H1 (cell line): ENCODE results near the gene DIP2B. TPM values are rescaled to one million over a fixed set of nuclear protein-coding genes. Genes with fewer than 3 reads are reported as not detected.

Experiments
- CTCF ChIA-PET: fragments of 300-600 bp; sonication (Branson Sonifier 250); formaldehyde crosslinking; loops from one replicate; lab custom pipeline; 2021; ENCODE audit not compliant: partially characterized antibody; lab: Charles Lee
- POLR2A ChIA-PET: fragments of 300-600 bp; sonication (Branson Sonifier 250); formaldehyde crosslinking; loops from one replicate; lab custom pipeline; 2021; ENCODE audit warnings: inconsistent platforms; ENCODE audit not compliant: partially characterized antibody; lab: Charles Lee
- DNase-seq, 2 experiments: peaks; one replicate each; pipeline versions ENCODE4 v3.0.0 to v3.0.0-alpha.2; 2010 to 2022; ENCODE audit warnings: low spot score in 2 of 2, low read depth in 1 of 2, mixed read lengths in 1 of 2
- FAIRE-seq: peaks from 2 replicates; lab custom pipeline; 2011; peaks lifted over from hg19 to GRCh38; lab: Jason Lieb, UNC
- H2AFZ ChIP-seq: 2 replicates; pipeline ENCODE4 v1.8.1; 2012; ENCODE audit warnings: low read length, inconsistent platforms
- H2AK5ac ChIP-seq: 2 replicates; pipeline ENCODE4 v1.6.1; 2013; ENCODE audit warnings: low read depth, low read length
- H2BK120ac ChIP-seq: replicated peaks from 2 replicates; pipeline ENCODE3; 2013; ENCODE audit warnings: low read depth, low read length, inconsistent platforms
- H2BK12ac ChIP-seq: 2 replicates; pipeline ENCODE4 v1.6.1; 2013; ENCODE audit warnings: low read depth, low read length
- H2BK15ac ChIP-seq: 2 replicates; pipeline ENCODE4 v1.6.1; 2013; ENCODE audit warnings: low read length
- H2BK20ac ChIP-seq: 2 replicates; pipeline ENCODE4 v1.6.1; 2013; ENCODE audit warnings: low read length
- H2BK5ac ChIP-seq: 2 replicates; pipeline ENCODE4 v1.6.1; 2013; ENCODE audit warnings: low read depth, low read length
- H3K14ac ChIP-seq: 2 replicates; pipeline ENCODE4 v1.6.1; 2013; ENCODE audit warnings: inconsistent platforms; ENCODE audit not compliant: insufficient read length
- H3K18ac ChIP-seq: 2 replicates; pipeline ENCODE4 v1.6.1; 2013; ENCODE audit warnings: low read length; ENCODE audit errors: extremely low read depth
- H3K23ac ChIP-seq: 2 replicates; pipeline ENCODE4 v1.6.1; 2013; ENCODE audit warnings: inconsistent platforms; ENCODE audit not compliant: insufficient read length
- H3K23me2 ChIP-seq: 2 replicates; pipeline ENCODE4 v1.6.1; 2013; ENCODE audit warnings: low read depth, low read length
- H3K27ac ChIP-seq: 2 replicates; pipeline ENCODE4 v1.6.1; 2011; ENCODE audit warnings: low read depth, low read length, inconsistent platforms
- H3K27me3 ChIP-seq, 4 experiments: replicated peaks in 1 of 4; 1 replicate in 1 of 4; 2 replicates in 3 of 4; pipeline versions ENCODE4 v1.6.1 to v1.8.1; 2011 to 2013; ENCODE audit warnings: low read length in 3 of 4, mild to moderate bottlenecking in 3 of 4, inconsistent platforms in 2 of 4, mixed read lengths in 2 of 4, moderate library complexity in 1 of 4; ENCODE audit not compliant: control insufficient read depth in 3 of 4, insufficient read depth in 3 of 4; ENCODE audit errors: extremely low read depth in 1 of 4
- H3K36me3 ChIP-seq, 4 experiments: 2 replicates each; pipeline versions ENCODE4 v1.6.1 to v1.8.1; 2011 to 2013; ENCODE audit warnings: mild to moderate bottlenecking in 4 of 4, low read length in 3 of 4, moderate library complexity in 2 of 4, control low read depth in 1 of 4, inconsistent platforms in 1 of 4; ENCODE audit not compliant: insufficient read depth in 4 of 4, control insufficient read depth in 2 of 4
- H3K4ac ChIP-seq: replicated peaks from 2 replicates; pipeline ENCODE3; 2013; ENCODE audit warnings: low read length, low read depth, mixed read lengths, inconsistent platforms; ENCODE audit not compliant: insufficient read length
- H3K4me1 ChIP-seq, 4 experiments: replicated peaks in 1 of 4; 1 replicate in 1 of 4; 2 replicates in 3 of 4; pipeline versions ENCODE4 v1.6.1 to v1.8.1; 2011 to 2013; ENCODE audit warnings: low read length in 3 of 4, inconsistent platforms in 2 of 4, mixed read lengths in 1 of 4; ENCODE audit not compliant: insufficient read depth in 4 of 4, control insufficient read depth in 3 of 4
- H3K4me2 ChIP-seq, 2 experiments: 2 replicates each; pipeline versions ENCODE4 v1.6.1 to v1.8.1; 2011 to 2013; ENCODE audit warnings: low read depth in 2 of 2, low read length in 2 of 2, control low read depth in 1 of 2, inconsistent platforms in 1 of 2, mild to moderate bottlenecking in 1 of 2; ENCODE audit not compliant: insufficient read depth in 1 of 2
- H3K4me3 ChIP-seq, 4 experiments: fragments of 200-600, 300-600 bp in 1 of 4; sonication (generic), shearing (Covaris generic), sonication (Bioruptor Twin) in 1 of 4; 2 replicates each; pipeline versions ENCODE4 v1.5.1 to v1.8.1; 2011 to 2016; ENCODE audit warnings: low read length in 4 of 4, low read depth in 3 of 4, control low read depth in 2 of 4, inconsistent platforms in 2 of 4, mild to moderate bottlenecking in 2 of 4, mixed read lengths in 1 of 4, moderate library complexity in 1 of 4; ENCODE audit not compliant: insufficient read depth in 2 of 4; ENCODE audit errors: extremely low read depth in 1 of 4
- H3K56ac ChIP-seq: replicated peaks from 2 replicates; pipeline ENCODE3; 2013; ENCODE audit warnings: low read depth, mild to moderate bottlenecking, mixed read lengths, low read length, inconsistent platforms; ENCODE audit not compliant: insufficient read length
- H3K79me1 ChIP-seq: 2 replicates; pipeline ENCODE4 v1.6.1; 2013; ENCODE audit warnings: low read depth, low read length, control low read depth
- H3K79me2 ChIP-seq, 2 experiments: 2 replicates each; pipeline versions ENCODE4 v1.6.1 to v1.8.1; 2012 to 2013; ENCODE audit warnings: low read length in 2 of 2, mild to moderate bottlenecking in 2 of 2, inconsistent platforms in 1 of 2; ENCODE audit not compliant: insufficient read depth in 2 of 2, control insufficient read depth in 1 of 2
- H3K9ac ChIP-seq, 4 experiments: replicated peaks in 1 of 4; 1 replicate in 1 of 4; 2 replicates in 3 of 4; pipeline versions ENCODE4 v1.6.1 to v1.8.1; 2011 to 2013; ENCODE audit warnings: low read depth in 3 of 4, low read length in 3 of 4, control low read depth in 2 of 4, mild to moderate bottlenecking in 2 of 4, moderate library complexity in 2 of 4, inconsistent platforms in 1 of 4; ENCODE audit errors: extremely low read depth in 1 of 4
- H3K9me3 ChIP-seq, 2 experiments: 2 replicates each; pipeline versions ENCODE4 v1.6.1 to v1.8.1; 2012 to 2013; ENCODE audit warnings: mild to moderate bottlenecking in 2 of 2, moderate library complexity in 2 of 2, control low read depth in 1 of 2, inconsistent platforms in 1 of 2, low read depth in 1 of 2, low read length in 1 of 2, mixed read lengths in 1 of 2; ENCODE audit not compliant: insufficient read depth in 2 of 2
- H4K20me1 ChIP-seq, 2 experiments: replicated peaks in 1 of 2; 2 replicates each; pipeline versions ENCODE3 to v1.8.1; 2011 to 2013; ENCODE audit warnings: inconsistent platforms in 2 of 2, low read length in 2 of 2, mild to moderate bottlenecking in 1 of 2; ENCODE audit not compliant: insufficient read depth in 2 of 2, control insufficient read depth in 1 of 2
- H4K5ac ChIP-seq: 2 replicates; pipeline ENCODE4 v1.6.1; 2013; ENCODE audit warnings: low read length, low read depth, mixed read lengths, inconsistent platforms; ENCODE audit not compliant: insufficient read length
- H4K8ac ChIP-seq: 2 replicates; pipeline ENCODE4 v1.8.0; 2013; ENCODE audit warnings: mild to moderate bottlenecking, moderate library complexity, low read length, inconsistent platforms; ENCODE audit not compliant: insufficient read depth; ENCODE audit errors: extremely low read depth
- H4K91ac ChIP-seq: replicated peaks from 2 replicates; pipeline ENCODE3; 2013; ENCODE audit warnings: low read length, mixed read lengths, inconsistent platforms; ENCODE audit not compliant: insufficient read length
- BACH1 ChIP-seq: IDR thresholded peaks from 2 replicates; pipeline ENCODE4 v1.6.1; 2012; ENCODE audit warnings: low read length, improper control_type of control experiment
- CBX8 ChIP-seq: fragments of 300-800, 300-1000 bp; sonication (generic); IDR thresholded peaks from 2 replicates; pipeline ENCODE4 v1.7.1; 2016; ENCODE audit warnings: low read depth, low read length, borderline replicate concordance
- CEBPB ChIP-seq: IDR thresholded peaks from 2 replicates; pipeline ENCODE4 v1.6.1; 2012; ENCODE audit warnings: low read depth, low read length
- EGR1 ChIP-seq: IDR thresholded peaks from 2 replicates; pipeline ENCODE4 v1.6.1; 2011; ENCODE audit warnings: low read depth, low read length, borderline replicate concordance
- EP300 ChIP-seq, 2 experiments: IDR thresholded peaks; 1 replicate in 1 of 2; 2 replicates in 1 of 2; pipeline ENCODE4 v1.6.1; 2011 to 2012; ENCODE audit warnings: low read depth in 2 of 2, low read length in 2 of 2, mild to moderate bottlenecking in 2 of 2, borderline replicate concordance in 1 of 2, inconsistent platforms in 1 of 2, moderate library complexity in 1 of 2
- GABPA ChIP-seq: IDR thresholded peaks from 2 replicates; pipeline ENCODE4 v1.6.1; 2011; ENCODE audit warnings: mild to moderate bottlenecking, low read length, moderate library complexity, borderline replicate concordance; ENCODE audit not compliant: insufficient read depth
- JUN ChIP-seq: IDR thresholded peaks from 2 replicates; pipeline ENCODE4 v1.6.1; 2011; ENCODE audit warnings: low read depth, mild to moderate bottlenecking, improper control_type of control experiment, low read length
- KDM1A ChIP-seq: fragments of 200-600, 300-600 bp; sonication (generic); IDR thresholded peaks from 2 replicates; pipeline ENCODE4 v1.7.1; 2016; ENCODE audit warnings: mild to moderate bottlenecking, low read length, borderline replicate concordance
- PHF8 ChIP-seq: fragments of 200-600 bp; sonication (generic); conservative IDR thresholded peaks from 2 replicates; pipeline ENCODE4 v1.7.1; 2012; ENCODE audit warnings: low read depth, mild to moderate bottlenecking, inconsistent platforms, low read length, moderate library complexity
- SP4 ChIP-seq: IDR thresholded peaks from 2 replicates; pipeline ENCODE4 v1.6.1; 2012; ENCODE audit warnings: low read length, inconsistent platforms
- TAF7 ChIP-seq: optimal IDR thresholded peaks from 2 replicates; pipeline ENCODE3; 2011; ENCODE audit warnings: low read depth, mild to moderate bottlenecking, inconsistent platforms, low read length, moderate library complexity, borderline replicate concordance
- TEAD4 ChIP-seq: IDR thresholded peaks from 2 replicates; pipeline ENCODE4 v1.6.1; 2012; ENCODE audit warnings: low read depth, low read length, inconsistent platforms, mixed read lengths
- WGBS, 2 experiments: shearing (Covaris generic) in 1 of 2; methylation state at CpG; one replicate each; pipeline versions ENCODE4 v1.1.6 to v1.1.7; 2013 to 2015; ENCODE audit warnings: low lambda C conversion rate in 2 of 2, mixed read lengths in 2 of 2, inconsistent platforms in 1 of 2, low coverage in 1 of 2, missing lambda C conversion rate in 1 of 2; ENCODE audit not compliant: insufficient replicate concordance in 2 of 2, insufficient coverage in 1 of 2, insufficient read length in 1 of 2; ENCODE audit errors: extremely low coverage in 1 of 2, missing lambda C conversion rate in 1 of 2; 5-methylcytosine and 5-hydroxymethylcytosine counted together
- polyA plus RNA-seq, 7 experiments: library from polyadenylated mRNA; depleted of rRNA in 3 of 7; stranded (reverse) in 5 of 7; unstranded in 2 of 7; fragments of >200 nt in 5 of 7; fragments of 200-250 nt in 2 of 7; gene quantifications; 1 replicate in 5 of 7; 2 replicates in 1 of 7; 4 replicates in 1 of 7; pipeline versions ENCODE4 v1.2.1 to v1.2.3, GENCODE V29; 2011 to 2013; ENCODE audit warnings: missing spikeins in 2 of 7, mixed read lengths in 2 of 7
- total RNA-seq: library from RNA; stranded (reverse); fragmentation: NEBNext Ultra II Directional; extraction: Animal tissue kit (Norgen Biotek cat#: 25700); gene quantifications from 2 replicates; pipeline ENCODE4 v1.2.1, GENCODE V29; 2021
- TF ChIP-seq, protein P1 (sequence below): IDR thresholded peaks from 2 replicates; pipeline ENCODE4 v1.6.1; 2011; ENCODE audit warnings: low read length, improper control_type of control experiment

Gene DIP2B
- total and polyA plus RNA-seq, 2 of the 8 experiments (the other 6 are each of a cell fraction or from before 2014, with no cell fraction given) = 11.1 to 29.6 TPM

DNA sequence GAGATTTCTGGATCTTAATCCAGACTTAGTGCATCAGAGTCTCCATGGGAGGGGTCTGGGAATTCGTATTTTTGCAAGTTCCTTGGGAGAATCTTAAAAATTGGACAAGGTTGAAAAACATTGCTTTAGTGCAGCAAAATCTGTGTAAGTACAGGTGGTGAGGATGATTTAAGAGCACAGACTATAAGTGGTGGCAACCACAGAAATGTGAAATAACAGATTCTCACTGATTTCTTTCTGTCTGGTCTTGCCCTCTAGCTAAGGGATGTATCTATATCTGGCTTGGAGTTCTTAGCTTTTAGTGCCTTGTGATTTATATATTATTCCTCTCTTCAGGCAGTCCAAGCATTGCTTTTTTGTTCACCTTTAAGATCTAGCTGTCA, 116.2 kb downstream of the DIP2B start:
- no peaks in the 10 kb centered on the region for H4K20me1 ChIP-seq
- no peak overlapping the region for H3K9ac ChIP-seq
- TF ChIP-seq BACH1 = no peak
- TF ChIP-seq SP4 = no peak
- TF ChIP-seq CEBPB = no peak
- TF ChIP-seq TEAD4 = no peak
- no peak for TF ChIP-seq TAF7
- no peak for TF ChIP-seq EGR1
- TF ChIP-seq GABPA = no peak
- TF ChIP-seq PHF8 = no peak
- no peak for TF ChIP-seq EP300 (IDR thresholded peaks at IDR 0.05; ENCODE audit: borderline replicate concordance in 1 of 2, low read depth in 2 of 2, low read length in 2 of 2)
- no peak for TF ChIP-seq CBX8
- TF ChIP-seq, protein P1, sequence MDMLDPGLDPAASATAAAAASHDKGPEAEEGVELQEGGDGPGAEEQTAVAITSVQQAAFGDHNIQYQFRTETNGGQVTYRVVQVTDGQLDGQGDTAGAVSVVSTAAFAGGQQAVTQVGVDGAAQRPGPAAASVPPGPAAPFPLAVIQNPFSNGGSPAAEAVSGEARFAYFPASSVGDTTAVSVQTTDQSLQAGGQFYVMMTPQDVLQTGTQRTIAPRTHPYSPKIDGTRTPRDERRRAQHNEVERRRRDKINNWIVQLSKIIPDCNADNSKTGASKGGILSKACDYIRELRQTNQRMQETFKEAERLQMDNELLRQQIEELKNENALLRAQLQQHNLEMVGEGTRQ = no peak
- TF ChIP-seq KDM1A = no peak
- TF ChIP-seq JUN = no peak

More for the DNA sequence above, 116.2 kb downstream of the DIP2B start:
- Histone ChIP-seq H4K8ac (no peak overlapping the region), H2BK120ac (no peak overlapping the region), H2BK15ac (no peak overlapping the region), H3K56ac (no peak overlapping the region), H3K9me3 (no peaks in the 10 kb centered on the region), H3K14ac (no peak overlapping the region), H3K27me3 (no peaks in the 10 kb centered on the region), H2AFZ (no peak overlapping the region), H3K79me2 (peaks cover 0 to 65% of the 10 kb centered on the region in 2 experiments; a peak in 2 of 4 replicates), H3K18ac (no peak overlapping the region), H3K36me3 (no peaks in the 10 kb centered on the region), H3K27ac (no peak overlapping the region), H3K4ac (no peak overlapping the region), H3K23ac (no peak overlapping the region), H3K79me1 (peaks cover 5% of the 10 kb centered on the region; the same call in 1 of the 2 replicates), H2BK12ac (no peak overlapping the region; the same call in 1 of the 2 replicates), H3K4me2 (peak overlapping the region in 1 of 2 experiments; percentile 47; a peak in 1 of 4 replicates), H4K91ac (no peak overlapping the region), H3K4me3 (no peak overlapping the region), H2BK5ac (peak overlapping the region; percentile 0; the same call in 1 of the 2 replicates), H3K23me2 (no peaks in the 10 kb centered on the region; the same call in 1 of the 2 replicates), H3K4me1 (peaks cover 8 to 26% (median 24%) of the 10 kb centered on the region in 4 experiments), H2AK5ac (no peak overlapping the region), H4K5ac (no peak overlapping the region), H2BK20ac (no peak overlapping the region)
- ChIA-PET CTCF (interaction anchor here (0.5 to 6.6 kb wide), 8 partner anchors 14 to 116 kb away, joined by 3 to 28 read pairs (median 4); partner anchors contain the start of gene DIP2B), POLR2A (interaction anchor here (1.1 kb wide), 1 partner anchor 21 kb away, joined by 3 read pairs; no protein-coding TSS in a partner anchor)
- WGBS, 2 experiments = 94% methylated on average over 1 of the region's 1 CpG; no CpG with 5 or more reads in 1 of the 2 experiments
- DNase-seq (no peak), FAIRE-seq (no peak)
